ENCODE results near the gene ADAMTS14.

DNA sequence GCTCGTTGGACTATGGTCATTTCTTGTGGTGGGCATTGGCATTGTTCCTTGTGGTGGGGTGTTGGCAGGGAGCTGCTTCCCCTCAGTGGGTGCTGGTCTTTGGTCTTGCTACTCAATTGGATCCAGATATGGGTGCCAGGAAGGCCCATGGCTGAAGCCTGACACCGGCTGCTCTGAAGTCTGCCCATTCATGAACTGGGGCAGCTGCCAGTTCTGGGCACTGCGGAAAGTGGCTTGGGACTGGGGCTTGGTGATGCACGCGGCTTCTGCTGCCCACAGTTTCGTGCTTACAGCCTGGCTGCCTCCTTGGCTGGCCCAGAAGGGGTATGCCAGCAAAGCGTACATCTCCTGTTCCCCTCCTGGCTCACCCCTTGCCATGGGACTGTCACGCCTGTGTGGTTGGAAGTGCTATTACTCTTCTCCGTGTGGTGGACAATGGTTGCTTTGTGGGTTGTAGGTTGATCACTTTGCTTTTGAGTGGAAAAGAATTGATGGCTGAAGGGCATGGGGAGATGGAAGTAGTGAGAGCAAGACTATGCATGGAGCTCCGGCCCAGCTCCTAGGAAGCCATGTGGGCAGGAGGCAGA, 54.7 kb downstream of the ADAMTS14 start:
- TF ChIP-seq POLR2AphosphoS5 (IDR thresholded peaks at IDR 0.05; ENCODE audit: borderline replicate concordance, low read depth, low read length), result no peak
- no peak for TF ChIP-seq EZH2 (IDR thresholded peaks at IDR 0.05)
- TF ChIP-seq FOXP2 (optimal IDR thresholded peaks at IDR 0.05; ENCODE audit: control extremely low read depth, extremely low read length, insufficient read depth), result no peak
